ENCODE measurements around the gene CFAP61.

GRCh38 chr20:20051767-20052073 lies 612 bp upstream of the CFAP61 start:
- no peak for TF ChIP-seq GATA3 (IDR thresholded peaks at IDR 0.05; ENCODE audit: low read depth, low read length)
- TF ChIP-seq GATA2 (IDR thresholded peaks at IDR 0.05; ENCODE audit: low read depth, low read length), result no peak

All from SH-SY5Y (cell line).